Esophagus squamous epithelium (tissue), 5 donors: ENCODE data around the gene KCNK10. TPM values are rescaled to one million over a fixed set of nuclear protein-coding genes. Genes with fewer than 3 reads are reported as not detected.

Source experiments
- DNase-seq: peaks from one replicate; lab custom pipeline; 2025; lab: John Stamatoyannopoulos, UW
- H3K27ac ChIP-seq, 4 donors: fragments of 200-600 bp; sonication (generic); one replicate each; pipeline ENCODE4 v1.5.1; 2016 to 2019; ENCODE audit warnings: mild to moderate bottlenecking in 1 of 4
- H3K27me3 ChIP-seq, 4 donors: fragments of 200-600 bp; sonication (generic); 1 replicate in 3 of 4; 2 replicates in 1 of 4; pipeline versions ENCODE4 v1.5.1 to v1.6.0; 2017 to 2021; ENCODE audit warnings: antibody characterized with exemption in 1 of 4
- H3K36me3 ChIP-seq, 3 donors: fragments of 200-600 bp; sonication (generic); one replicate each; pipeline ENCODE4 v1.5.1; 2016 to 2019
- H3K4me1 ChIP-seq, 3 donors: fragments of 200-600 bp; sonication (generic); one replicate each; pipeline ENCODE4 v1.5.1; 2017 to 2019
- H3K4me3 ChIP-seq, 4 donors: fragments of 200-600 bp; sonication (generic); 1 replicate in 3 of 4; 2 replicates in 1 of 4; pipeline ENCODE4 v1.5.1; 2016 to 2019; ENCODE audit warnings: mild to moderate bottlenecking in 2 of 4, moderate library complexity in 1 of 4
- H3K9me3 ChIP-seq, 3 donors: fragments of 200-600 bp; sonication (generic); one replicate each; pipeline ENCODE4 v1.5.1; 2016 to 2019
- CTCF ChIP-seq, 6 experiments: fragments of 450-650 bp in 4 of 6; fragments of 200-600 bp in 2 of 6; sonication (generic) in 2 of 6; IDR thresholded peaks; one replicate each; pipeline ENCODE4 v1.5.1; 2016 to 2019; ENCODE audit warnings: antibody characterized with exemption in 6 of 6, mild to moderate bottlenecking in 4 of 6, moderate library complexity in 4 of 6
- POLR2A ChIP-seq, 4 donors: fragments of 450-650 bp; IDR thresholded peaks; one replicate each; pipeline ENCODE4 v1.6.1; 2017; ENCODE audit warnings: antibody characterized with exemption in 4 of 4, mild to moderate bottlenecking in 4 of 4, moderate library complexity in 3 of 4
- WGBS, 2 donors: methylation state at CpG; one replicate each; pipeline ENCODE4 v1.1.5; 2018; 5-methylcytosine and 5-hydroxymethylcytosine counted together
- intact Hi-C: fragments of 100-400 bp; cut with DNase I; formaldehyde crosslinking; loops from one replicate; pipeline ENCODE4 v1.15.0; 2022
- total RNA-seq, 4 donors: library from RNA; depleted of rRNA; stranded (reverse); fragments of >200 nt; gene quantifications; one replicate each; pipeline ENCODE4 v1.1.0, GENCODE V29; 2016
- donor health status: DM: yes; HTN: yes; CAD: no.

KCNK10 gene
- total RNA-seq, 4 donors from 2014 or later, result 0.57 to 4.7 (median 1.5) TPM

DNA sequence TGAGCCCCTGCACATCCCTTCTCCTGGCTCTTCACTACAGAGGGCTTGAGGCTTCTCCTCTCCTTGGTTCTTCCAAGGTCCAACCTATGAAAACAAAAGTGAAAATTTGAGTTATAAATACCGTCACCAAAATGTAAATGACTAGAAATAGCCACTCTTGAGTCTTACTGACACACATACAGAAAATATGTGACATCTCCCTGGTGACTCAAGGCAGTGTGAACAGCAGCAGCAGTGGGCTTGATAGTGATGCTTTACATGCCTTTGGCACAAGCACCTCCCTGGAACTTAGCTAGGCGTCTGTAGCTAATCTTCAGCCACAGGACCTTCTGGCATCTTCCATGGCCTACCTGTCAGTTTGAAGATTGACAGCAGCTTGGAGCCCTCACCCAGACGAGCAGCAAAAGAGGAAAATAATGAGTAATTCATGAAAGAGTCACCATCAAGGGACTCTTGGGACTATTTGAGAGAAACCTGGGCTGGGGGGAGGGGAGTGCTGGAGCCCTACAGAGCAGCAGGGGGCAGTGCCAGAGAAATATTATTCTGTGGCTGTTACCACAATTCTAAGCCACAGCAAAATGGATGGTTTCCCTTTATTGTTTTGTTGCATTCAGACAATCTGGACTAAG is 158.0 kb downstream of the KCNK10 start:
- Histone ChIP-seq H3K27ac (no peak overlapping the region), H3K4me3 (no peak overlapping the region), H3K36me3 (no peaks in the 10 kb centered on the region), H3K4me1 (no peaks in the 10 kb centered on the region), H3K9me3 (peaks cover 0 to 3% (median 0%) of the 10 kb centered on the region in 3 donors), H3K27me3 (no peaks in the 10 kb centered on the region)
- intact Hi-C loops, result loop anchor here (10.0 kb wide), 2 partner anchors 150 to 220 kb away; no protein-coding TSS in a partner anchor
- 34 to 54% methylated on average over 2 to 3 of the region's 3 CpGs for WGBS, 2 donors
- DNase-seq, result no peak
- TF ChIP-seq CTCF (IDR thresholded peaks at IDR 0.05) (no peak), POLR2A (IDR thresholded peaks at IDR 0.05) (no peak)

- H3K27ac ChIP-seq, result no peak overlapping the region
- no peak for DNase-seq
- TF ChIP-seq CTCF (IDR thresholded peaks at IDR 0.05), result no peak
- no peak for TF ChIP-seq POLR2A (IDR thresholded peaks at IDR 0.05)
- H3K36me3 ChIP-seq, result no peaks in the 10 kb centered on the region
- no peaks in the 10 kb centered on the region for H3K9me3 ChIP-seq
- H3K4me1 ChIP-seq, result no peaks in the 10 kb centered on the region
- peaks cover 0 to 5% (median 0%) of the 10 kb centered on the region in 4 donors for H3K27me3 ChIP-seq
- H3K4me3 ChIP-seq, result no peak overlapping the region
- 63 to 71% methylated on average over 4 of the region's 4 CpGs for whole genome bisulfite sequencing, 2 donors
- intact Hi-C loops, result loop anchor here (10.0 kb wide), 2 partner anchors 149 to 219 kb away; no protein-coding TSS in a partner anchor
Observed at GRCh38 chr14:88163731-88164255, 159.3 kb downstream of the KCNK10 start.

GRCh38 chr14:88156127-88156526 is 166.9 kb downstream of the KCNK10 start:
- Histone ChIP-seq H3K27me3 (peaks cover 0 to 13% (median 0%) of the 10 kb centered on the region in 4 donors), H3K9me3 (no peaks in the 10 kb centered on the region), H3K36me3 (no peaks in the 10 kb centered on the region), H3K27ac (no peak overlapping the region), H3K4me1 (no peaks in the 10 kb centered on the region), H3K4me3 (no peak overlapping the region)
- 64 to 86% methylated on average over 1 of the region's 1 CpG for WGBS, 2 donors
- no peak for DNase-seq
- intact Hi-C loops, result no loop called here
- TF ChIP-seq POLR2A (IDR thresholded peaks at IDR 0.05) (no peak), CTCF (IDR thresholded peaks at IDR 0.05) (no peak)

GRCh38 chr14:88154926-88155325 is 168.1 kb downstream of the KCNK10 start:
- intact Hi-C loops, result no loop called here
- no peak overlapping the region for H3K4me3 ChIP-seq
- 59 to 70% methylated on average over 6 of the region's 6 CpGs for WGBS, 2 donors
- H3K27ac ChIP-seq, result no peak overlapping the region
- no peak for TF ChIP-seq CTCF (IDR thresholded peaks at IDR 0.05)
- no peak for TF ChIP-seq POLR2A (IDR thresholded peaks at IDR 0.05)
- peaks cover 0 to 13% (median 0%) of the 10 kb centered on the region in 4 donors for H3K27me3 ChIP-seq
- H3K36me3 ChIP-seq, result no peaks in the 10 kb centered on the region
- no peaks in the 10 kb centered on the region for H3K9me3 ChIP-seq
- no peak for DNase-seq
- H3K4me1 ChIP-seq, result no peaks in the 10 kb centered on the region

DNA sequence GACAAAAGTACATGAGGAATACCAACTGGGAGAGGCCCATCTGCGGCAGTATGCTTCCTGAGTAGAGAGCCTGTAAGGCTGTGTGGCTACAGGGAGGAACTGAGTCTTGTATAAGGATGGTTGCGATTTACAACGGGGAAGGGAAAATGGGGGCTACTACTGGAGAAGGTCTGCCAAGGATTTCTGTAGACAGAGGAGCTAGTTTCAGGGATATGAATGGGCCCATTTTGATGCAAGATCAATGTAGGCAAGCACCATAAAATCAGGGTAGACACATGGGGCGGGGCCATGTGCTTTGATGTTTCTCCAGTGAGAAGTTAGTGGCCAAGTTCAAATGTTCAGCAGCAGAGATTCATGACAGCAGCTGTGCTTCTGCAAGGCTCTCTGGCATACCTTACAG is 168.7 kb downstream of the KCNK10 start:
- WGBS, 2 donors, result 86 to 88% methylated on average over 4 of the region's 4 CpGs
- no peak overlapping the region for H3K4me3 ChIP-seq
- peaks cover 0 to 13% (median 0%) of the 10 kb centered on the region in 4 donors for H3K27me3 ChIP-seq
- H3K4me1 ChIP-seq, result no peaks in the 10 kb centered on the region
- H3K36me3 ChIP-seq, result no peaks in the 10 kb centered on the region
- intact Hi-C loops, result no loop called here
- no peak for TF ChIP-seq POLR2A (IDR thresholded peaks at IDR 0.05)
- no peak for TF ChIP-seq CTCF (IDR thresholded peaks at IDR 0.05)
- no peak for DNase-seq
- no peak overlapping the region for H3K27ac ChIP-seq
- H3K9me3 ChIP-seq, result no peaks in the 10 kb centered on the region
